ENCODE results near the gene AK3. TPM values are rescaled to one million over a fixed set of nuclear protein-coding genes. Genes with fewer than 3 reads are reported as not detected.

Gene AK3
- total and polyA plus RNA-seq, 2 donors (not counting 1 experiment from before 2014, with no cell fraction given) = 66.3 to 90.3 TPM

GRCh38 chr9:4716163-4716562 lies 24.8 kb downstream of the AK3 start:
- Histone ChIP-seq H3K4me3 (replicated peaks in 1 of 4; ENCODE audit: control extremely low read depth in 1 of 4, insufficient read depth in 1 of 4, low read depth in 3 of 4, low read length in 4 of 4) (no peak overlapping the region), H3K9me3 (ENCODE audit: control insufficient read depth, insufficient read depth, low read depth, low read length) (no peaks in the 10 kb centered on the region), H2AFZ (ENCODE audit: low read length) (no peak overlapping the region), H3K79me2 (ENCODE audit: control insufficient read depth, insufficient read depth, low read length) (no peaks in the 10 kb centered on the region), H3K27me3 (ENCODE audit: control insufficient read depth, insufficient read depth, low read length) (no peaks in the 10 kb centered on the region), H3K36me3 (ENCODE audit: control insufficient read depth, insufficient read depth, low read length) (peaks cover 5% of the 10 kb centered on the region), H3K9ac (ENCODE audit: insufficient read depth, low read length) (no peak overlapping the region), H4K20me1 (ENCODE audit: control insufficient read depth, extremely low read depth, insufficient read depth, low read length) (no peaks in the 10 kb centered on the region), H3K27ac (ENCODE audit: insufficient read depth, low read length) (no peak overlapping the region), H3K4me1 (ENCODE audit: control insufficient read depth, extremely low read depth, insufficient read depth, low read length) (no peaks in the 10 kb centered on the region), H3K4me2 (ENCODE audit: extremely low read depth, insufficient read depth, low read length) (no peak overlapping the region)
- TF ChIP-seq CTCF (conservative IDR thresholded peaks at IDR 0.05 in 1 of 2, IDR thresholded peaks at IDR 0.05 in 1 of 2; ENCODE audit: low read depth in 1 of 2, low read length in 2 of 2) (no peak), EZH2 (IDR thresholded peaks at IDR 0.05; ENCODE audit: low read length, missing control alignments) (no peak)
- DNase-seq (ENCODE audit: low read depth in 2 of 2) = no peak

DNA sequence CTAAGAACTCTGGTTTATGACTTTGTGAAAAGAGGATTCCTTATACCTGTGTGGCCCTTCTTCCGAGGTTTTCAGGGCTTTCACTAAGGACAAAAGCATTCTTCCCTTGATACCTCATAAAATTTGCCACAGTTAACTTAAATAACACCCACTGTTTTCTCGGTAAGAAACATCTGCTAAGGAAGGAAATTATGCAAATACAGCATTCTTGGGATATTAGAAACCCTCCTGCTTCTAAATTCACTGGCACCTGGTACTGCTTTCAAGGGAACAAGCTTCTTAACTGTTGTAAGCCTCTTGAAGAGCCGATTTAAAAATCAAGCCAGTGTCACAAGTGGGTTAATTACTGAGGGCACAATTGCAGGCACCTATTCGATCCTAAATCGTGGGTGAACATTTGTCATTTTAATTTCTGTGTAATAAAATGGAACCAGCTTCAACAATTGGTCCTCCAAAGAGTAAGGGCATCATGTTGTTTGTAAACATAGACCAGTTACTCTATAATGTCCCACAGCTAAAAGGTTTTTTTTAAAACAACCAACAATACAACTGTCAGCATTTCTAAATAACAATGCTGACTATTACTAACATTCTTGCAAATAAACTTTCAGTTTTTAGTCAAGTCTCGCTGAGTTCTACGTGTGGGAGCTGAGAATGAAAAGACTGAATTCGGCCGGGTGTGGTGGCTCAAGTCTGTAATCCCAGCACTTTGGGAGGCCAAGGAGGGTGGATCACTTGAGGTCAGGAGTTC lies 26.6 kb downstream of the AK3 start:
- no peak for TF ChIP-seq CTCF (conservative IDR thresholded peaks at IDR 0.05 in 1 of 2, IDR thresholded peaks at IDR 0.05 in 1 of 2; ENCODE audit: low read depth in 1 of 2, low read length in 2 of 2)
- TF ChIP-seq EZH2 (IDR thresholded peaks at IDR 0.05; ENCODE audit: low read length, missing control alignments) = no peak
- Histone ChIP-seq H4K20me1 (ENCODE audit: control insufficient read depth, extremely low read depth, insufficient read depth, low read length) (no peaks in the 10 kb centered on the region), H3K9me3 (ENCODE audit: control insufficient read depth, insufficient read depth, low read depth, low read length) (no peaks in the 10 kb centered on the region), H3K4me2 (ENCODE audit: extremely low read depth, insufficient read depth, low read length) (no peak overlapping the region), H3K27ac (ENCODE audit: insufficient read depth, low read length) (no peak overlapping the region), H3K4me1 (ENCODE audit: control insufficient read depth, extremely low read depth, insufficient read depth, low read length) (no peaks in the 10 kb centered on the region), H3K9ac (ENCODE audit: insufficient read depth, low read length) (no peak overlapping the region), H2AFZ (ENCODE audit: low read length) (no peak overlapping the region), H3K79me2 (ENCODE audit: control insufficient read depth, insufficient read depth, low read length) (no peaks in the 10 kb centered on the region), H3K27me3 (ENCODE audit: control insufficient read depth, insufficient read depth, low read length) (no peaks in the 10 kb centered on the region), H3K4me3 (replicated peaks in 1 of 4; ENCODE audit: control extremely low read depth in 1 of 4, insufficient read depth in 1 of 4, low read depth in 3 of 4, low read length in 4 of 4) (no peak overlapping the region), H3K36me3 (ENCODE audit: control insufficient read depth, insufficient read depth, low read length) (peaks cover 5% of the 10 kb centered on the region)
- DNase-seq (ENCODE audit: low read depth in 2 of 2) = peak in 1 of 2 donors; percentile 73

GRCh38 chr9:4713849-4714248 lies 27.2 kb downstream of the AK3 start:
- H3K4me2 ChIP-seq (ENCODE audit: extremely low read depth, insufficient read depth, low read length) = no peak overlapping the region
- H2AFZ ChIP-seq (ENCODE audit: low read length) = no peak overlapping the region
- peaks cover 5% of the 10 kb centered on the region for H3K36me3 ChIP-seq (ENCODE audit: control insufficient read depth, insufficient read depth, low read length)
- no peaks in the 10 kb centered on the region for H3K4me1 ChIP-seq (ENCODE audit: control insufficient read depth, extremely low read depth, insufficient read depth, low read length)
- H3K79me2 ChIP-seq (ENCODE audit: control insufficient read depth, insufficient read depth, low read length) = no peaks in the 10 kb centered on the region
- TF ChIP-seq EZH2 (IDR thresholded peaks at IDR 0.05; ENCODE audit: low read length, missing control alignments) = no peak
- DNase-seq (ENCODE audit: low read depth in 2 of 2) = peak in 1 of 2 donors; percentile 8
- H3K27me3 ChIP-seq (ENCODE audit: control insufficient read depth, insufficient read depth, low read length) = no peaks in the 10 kb centered on the region
- no peak overlapping the region for H3K27ac ChIP-seq (ENCODE audit: insufficient read depth, low read length)
- H3K9ac ChIP-seq (ENCODE audit: insufficient read depth, low read length) = no peak overlapping the region
- no peaks in the 10 kb centered on the region for H4K20me1 ChIP-seq (ENCODE audit: control insufficient read depth, extremely low read depth, insufficient read depth, low read length)
- H3K4me3 ChIP-seq (replicated peaks in 1 of 4; ENCODE audit: control extremely low read depth in 1 of 4, insufficient read depth in 1 of 4, low read depth in 3 of 4, low read length in 4 of 4) = no peak overlapping the region
- no peaks in the 10 kb centered on the region for H3K9me3 ChIP-seq (ENCODE audit: control insufficient read depth, insufficient read depth, low read depth, low read length)
